Esophagus (tissue), 2 donors: ENCODE measurements around the gene TGFA. TPM values are rescaled to one million over a fixed set of nuclear protein-coding genes. Genes with fewer than 3 reads are reported as not detected.

Experiments
- H3K27ac ChIP-seq, 2 donors: one replicate each; pipeline ENCODE4 v1.5.1; 2013; ENCODE audit warnings: low read depth in 2 of 2, mild to moderate bottlenecking in 2 of 2, inconsistent platforms in 1 of 2, low read length in 1 of 2, moderate library complexity in 1 of 2
- H3K27me3 ChIP-seq, 2 donors: one replicate each; pipeline ENCODE4 v1.6.1; 2013; ENCODE audit warnings: low read length in 2 of 2, control low read depth in 1 of 2, mild to moderate bottlenecking in 1 of 2; ENCODE audit not compliant: insufficient read depth in 2 of 2, control insufficient read depth in 1 of 2
- H3K36me3 ChIP-seq, 2 donors: one replicate each; pipeline ENCODE4 v1.6.1; 2013; ENCODE audit warnings: low read length in 1 of 2; ENCODE audit not compliant: control insufficient read depth in 2 of 2, insufficient read depth in 2 of 2
- H3K4me1 ChIP-seq, 2 donors: one replicate each; pipeline ENCODE4 v1.6.1; 2013; ENCODE audit warnings: low read length in 1 of 2; ENCODE audit not compliant: control insufficient read depth in 2 of 2, insufficient read depth in 2 of 2
- H3K4me3 ChIP-seq, 2 donors: one replicate each; pipeline ENCODE4 v1.5.1; 2013; ENCODE audit warnings: low read length in 2 of 2, mild to moderate bottlenecking in 2 of 2, low read depth in 1 of 2, moderate library complexity in 1 of 2
- H3K9me3 ChIP-seq, 2 donors: one replicate each; pipeline ENCODE4 v1.6.1; 2013; ENCODE audit warnings: mild to moderate bottlenecking in 2 of 2, low read depth in 1 of 2, low read length in 1 of 2, moderate library complexity in 1 of 2; ENCODE audit not compliant: control insufficient read depth in 2 of 2, insufficient read depth in 1 of 2
- WGBS, 2 donors: extraction: QIAGEN DNeasy Blood & Tissue Kit; methylation state at CpG; one replicate each; pipeline ENCODE4 v1.1.7; 2013; 5-methylcytosine and 5-hydroxymethylcytosine counted together
- polyA plus RNA-seq, 2 donors: library from polyadenylated mRNA; stranded (reverse); fragments of 200-250 nt; gene quantifications; one replicate each; pipeline ENCODE4 v1.2.3, GENCODE V29; 2013
- donor health status: healthy with polysubstance abuse.
- donor health status: Bipolar disorder and iron deficiency.

The TGFA gene
- polyA plus RNA-seq, 2 donors: 16.3 to 24.7 TPM

DNA sequence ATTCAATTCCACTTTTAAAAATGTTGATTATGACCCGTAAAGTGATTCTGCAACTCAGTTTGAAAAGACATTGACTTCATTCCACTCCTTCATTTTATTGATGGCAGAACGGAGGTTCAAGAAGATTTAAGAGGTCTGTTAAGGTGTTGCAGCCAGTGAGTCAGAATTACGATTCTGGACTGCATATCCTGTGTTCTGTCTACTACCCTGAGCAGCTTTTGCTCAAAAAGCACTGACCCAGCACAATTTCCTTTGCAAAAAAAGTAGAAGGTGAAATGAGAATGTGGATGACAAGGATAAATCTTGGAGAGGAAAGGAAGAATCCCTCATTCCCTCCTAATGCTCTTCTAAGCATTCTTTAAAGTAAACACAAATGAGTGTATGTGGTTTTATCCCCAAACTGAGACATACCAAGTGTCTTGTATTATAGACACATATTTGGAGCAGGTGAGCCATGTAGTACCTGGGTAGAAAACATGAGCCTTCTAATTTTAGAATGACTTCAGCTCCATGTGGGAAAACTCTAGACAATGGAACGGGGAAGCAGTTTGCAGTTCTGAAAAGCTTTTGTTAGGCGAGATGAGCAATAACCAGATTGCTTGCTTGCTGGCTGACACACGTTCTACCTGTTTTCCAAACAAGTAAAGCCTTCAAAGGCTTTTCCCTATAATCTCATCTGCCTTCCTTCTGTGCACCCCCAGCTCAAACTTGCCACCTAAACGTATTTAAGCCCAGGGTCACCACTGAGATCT is 44.7 kb downstream of the TGFA start:
- 51 to 53% methylated on average over 7 of the region's 7 CpGs for WGBS, 2 donors
- peaks cover 0 to 8% of the 10 kb centered on the region in 2 donors for H3K36me3 ChIP-seq
- H3K27ac ChIP-seq: peak overlapping the region; percentile 74 to 94
- H3K27me3 ChIP-seq: no peaks in the 10 kb centered on the region
- H3K9me3 ChIP-seq: no peaks in the 10 kb centered on the region
- peaks cover 0 to 3% of the 10 kb centered on the region in 2 donors for H3K4me1 ChIP-seq
- no peak overlapping the region for H3K4me3 ChIP-seq

DNA sequence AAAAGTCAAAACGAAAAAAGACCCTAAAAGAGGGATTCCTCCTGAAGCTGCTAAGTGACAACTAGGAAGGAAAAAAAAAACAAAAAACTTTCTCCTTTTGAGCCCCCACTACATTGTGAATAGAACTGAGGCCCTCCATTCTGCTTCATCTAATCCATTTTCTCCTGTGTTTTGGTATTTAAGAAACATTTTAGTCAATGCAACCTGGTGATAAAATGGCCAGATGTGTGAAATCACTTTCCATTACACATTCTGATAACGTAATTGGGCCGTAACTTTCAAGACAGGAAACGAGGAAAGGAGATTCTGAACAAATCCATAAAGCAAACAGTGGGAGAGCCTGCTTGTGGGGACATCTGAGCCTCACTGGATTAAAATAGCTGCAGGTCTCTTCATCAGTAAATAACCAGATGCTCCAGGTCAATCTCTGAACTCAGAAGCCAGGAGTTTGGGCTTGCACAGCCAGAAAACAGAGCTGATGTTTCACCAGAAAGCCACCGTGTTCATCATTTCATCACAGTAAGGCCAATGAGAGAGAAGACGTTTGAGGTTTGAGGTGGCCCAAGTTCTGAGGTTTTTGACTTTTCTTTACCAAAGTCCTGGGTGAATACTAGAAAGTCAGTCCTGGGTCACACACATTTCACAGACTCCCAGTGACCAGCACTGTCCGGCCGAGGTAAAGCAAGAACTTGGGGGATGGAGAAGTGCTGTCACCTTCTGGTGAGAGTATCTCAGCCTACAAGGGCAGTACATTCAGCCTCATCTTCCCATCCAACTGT is 47.8 kb downstream of the TGFA start:
- H3K27me3 ChIP-seq: no peaks in the 10 kb centered on the region
- 75 to 79% methylated on average over 8 of the region's 8 CpGs for WGBS, 2 donors
- no peaks in the 10 kb centered on the region for H3K9me3 ChIP-seq
- H3K27ac ChIP-seq: no peak overlapping the region
- no peak overlapping the region for H3K4me3 ChIP-seq
- H3K36me3 ChIP-seq: peaks cover 0 to 3% of the 10 kb centered on the region in 2 donors
- H3K4me1 ChIP-seq: peaks cover 0 to 7% of the 10 kb centered on the region in 2 donors

DNA sequence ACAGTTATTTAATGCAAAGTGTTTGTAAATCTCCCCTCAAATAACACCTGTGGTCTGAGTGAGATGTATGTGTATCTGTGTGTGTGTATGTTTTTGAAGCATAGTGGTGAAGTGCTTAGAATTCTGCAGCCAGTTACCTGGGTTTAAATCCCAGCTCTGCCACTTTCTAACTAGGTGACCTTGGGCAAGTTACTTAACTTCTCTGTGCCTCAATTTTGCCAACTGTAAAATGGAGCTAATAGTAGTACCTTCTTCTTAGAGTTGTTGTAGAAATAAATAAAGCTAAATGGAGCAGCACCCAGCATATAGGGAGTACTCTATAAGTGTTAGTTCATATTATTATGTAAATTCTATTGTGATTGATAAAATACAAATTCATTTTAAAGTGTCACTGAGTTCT is 48.9 kb downstream of the TGFA start:
- no peaks in the 10 kb centered on the region for H3K9me3 ChIP-seq
- H3K4me1 ChIP-seq: peaks cover 0 to 7% of the 10 kb centered on the region in 2 donors
- H3K27ac ChIP-seq: no peak overlapping the region
- H3K36me3 ChIP-seq: peaks cover 0 to 3% of the 10 kb centered on the region in 2 donors
- H3K27me3 ChIP-seq: no peaks in the 10 kb centered on the region
- no peak overlapping the region for H3K4me3 ChIP-seq

DNA sequence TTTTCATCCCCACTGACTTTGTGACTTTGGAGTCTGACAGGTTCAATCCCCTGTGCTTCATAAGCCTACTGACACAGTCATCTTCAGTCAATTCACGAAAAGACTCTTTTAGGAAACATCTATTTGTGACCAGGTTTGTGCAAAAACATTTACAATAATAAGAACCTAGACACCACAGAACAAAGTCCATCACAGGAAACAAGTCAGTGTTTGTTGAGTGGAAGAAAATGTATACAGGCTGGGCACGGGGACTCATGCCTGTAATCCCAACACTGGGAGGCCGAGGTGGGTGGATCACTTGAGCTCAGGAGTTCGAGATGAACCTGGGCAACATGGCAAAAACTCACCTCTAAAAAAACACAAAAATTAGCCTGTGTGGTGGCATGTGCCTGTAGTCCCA is 49.7 kb downstream of the TGFA start:
- no peak overlapping the region for H3K4me3 ChIP-seq
- no peaks in the 10 kb centered on the region for H3K9me3 ChIP-seq
- peaks cover 0 to 5% of the 10 kb centered on the region in 2 donors for H3K36me3 ChIP-seq
- H3K4me1 ChIP-seq: peaks cover 0 to 7% of the 10 kb centered on the region in 2 donors
- 84 to 86% methylated on average over 4 of the region's 4 CpGs for WGBS, 2 donors
- no peaks in the 10 kb centered on the region for H3K27me3 ChIP-seq
- no peak overlapping the region for H3K27ac ChIP-seq

DNA sequence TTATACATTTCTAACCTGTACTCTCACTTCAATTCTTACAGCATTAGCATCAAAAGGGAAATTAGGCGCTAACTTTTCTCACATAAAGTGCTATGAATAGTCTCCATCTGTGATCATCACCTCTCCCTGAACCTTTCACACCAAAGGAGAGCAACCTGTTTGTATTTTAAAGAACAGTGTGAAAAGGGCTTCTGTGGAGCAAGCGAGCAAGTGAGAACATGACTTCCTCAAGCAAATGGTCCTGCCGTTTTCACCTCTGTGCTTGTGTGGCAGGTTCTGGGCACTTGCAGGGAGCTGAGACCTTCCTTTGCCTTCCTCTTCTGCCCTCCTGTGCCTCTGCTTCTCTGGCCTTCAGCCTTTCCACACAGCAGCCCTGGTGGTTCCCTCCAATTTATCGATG is 51.9 kb downstream of the TGFA start:
- 53 to 61% methylated on average over 4 of the region's 4 CpGs for WGBS, 2 donors
- peak overlapping the region; percentile 52 to 64 for H3K27ac ChIP-seq

DNA sequence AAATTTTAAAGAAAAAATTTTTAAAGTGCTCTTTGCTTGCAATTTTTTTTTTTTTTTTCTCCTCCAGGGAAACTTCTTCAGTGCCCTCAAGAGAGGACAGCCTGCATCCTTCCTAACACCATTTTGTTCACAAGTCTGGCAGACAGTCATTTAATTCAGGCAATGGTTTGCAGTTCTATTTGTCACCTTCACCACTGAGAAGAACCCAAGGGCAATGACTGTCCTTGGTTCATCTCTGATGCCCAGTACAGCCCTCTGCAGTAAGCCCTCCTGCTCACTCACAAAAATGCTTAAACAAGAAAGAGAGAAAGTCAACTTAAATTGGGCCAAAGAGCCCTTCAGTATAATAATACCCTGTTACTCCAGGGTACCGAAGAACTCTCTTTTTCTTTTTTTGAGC is 52.4 kb downstream of the TGFA start:
- no peaks in the 10 kb centered on the region for H3K9me3 ChIP-seq
- H3K27me3 ChIP-seq: no peaks in the 10 kb centered on the region
- 96% methylated on average over 1 of the region's 1 CpG for WGBS, 2 donors
- H3K4me1 ChIP-seq: peaks cover 0 to 4% of the 10 kb centered on the region in 2 donors
- H3K4me3 ChIP-seq: no peak overlapping the region
- peaks cover 0 to 5% of the 10 kb centered on the region in 2 donors for H3K36me3 ChIP-seq
- H3K27ac ChIP-seq: no peak overlapping the region

More for the DNA sequence above, 51.9 kb downstream of the TGFA start:
- H3K9me3 ChIP-seq: no peaks in the 10 kb centered on the region
- H3K27me3 ChIP-seq: no peaks in the 10 kb centered on the region
- peaks cover 0 to 4% of the 10 kb centered on the region in 2 donors for H3K4me1 ChIP-seq
- no peak overlapping the region for H3K4me3 ChIP-seq
- H3K36me3 ChIP-seq: peaks cover 0 to 5% of the 10 kb centered on the region in 2 donors

DNA sequence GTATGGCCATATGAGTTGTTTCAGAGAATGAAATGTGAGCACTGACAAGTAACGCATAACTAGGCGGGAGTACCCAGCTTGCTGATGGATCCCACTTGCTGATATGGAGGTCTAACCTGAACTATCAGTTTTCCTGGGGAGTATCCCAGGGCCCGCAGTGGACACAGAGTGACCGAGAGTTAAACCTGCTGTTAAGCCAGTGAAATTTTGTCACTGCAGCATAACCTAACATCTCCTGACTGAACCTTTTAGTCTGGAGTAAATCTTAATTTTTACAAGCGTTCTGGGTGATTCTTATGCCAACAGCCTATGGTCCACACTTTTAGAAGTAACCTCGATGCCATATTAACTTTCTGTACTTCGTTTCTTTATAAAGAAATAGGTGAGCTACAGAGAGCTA is 54.4 kb downstream of the TGFA start:
- Histone ChIP-seq H3K27ac (no peak overlapping the region), H3K9me3 (no peaks in the 10 kb centered on the region), H3K36me3 (peaks cover 0 to 5% of the 10 kb centered on the region in 2 donors), H3K4me3 (no peak overlapping the region), H3K4me1 (peaks cover 0 to 4% of the 10 kb centered on the region in 2 donors), H3K27me3 (no peaks in the 10 kb centered on the region)
- 94% methylated on average over 7 of the region's 7 CpGs for WGBS, 2 donors

DNA sequence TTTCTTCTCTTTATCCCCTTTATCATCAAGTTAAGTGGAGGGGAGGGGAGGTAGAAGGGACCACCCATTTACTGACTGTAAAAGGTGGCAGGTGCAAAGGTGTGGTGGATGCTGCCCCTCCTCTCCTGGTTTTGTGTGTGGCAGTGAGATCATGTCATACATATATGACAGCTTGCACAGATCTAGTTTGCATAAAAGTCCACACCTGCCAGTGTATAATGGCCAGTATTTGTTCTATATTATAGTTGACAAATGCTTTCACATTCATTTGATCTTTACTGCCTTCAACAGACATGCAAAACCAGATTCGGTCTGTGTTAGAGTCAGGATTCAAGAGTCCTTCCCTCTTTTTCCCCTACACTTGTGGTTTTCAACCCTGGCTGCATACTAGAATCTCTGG is 55.1 kb downstream of the TGFA start:
- peaks cover 0 to 4% of the 10 kb centered on the region in 2 donors for H3K4me1 ChIP-seq
- 87 to 88% methylated on average over 1 of the region's 1 CpG for WGBS, 2 donors
- no peaks in the 10 kb centered on the region for H3K9me3 ChIP-seq
- H3K36me3 ChIP-seq: peaks cover 0 to 5% of the 10 kb centered on the region in 2 donors
- no peaks in the 10 kb centered on the region for H3K27me3 ChIP-seq
- H3K27ac ChIP-seq: no peak overlapping the region
- no peak overlapping the region for H3K4me3 ChIP-seq

DNA sequence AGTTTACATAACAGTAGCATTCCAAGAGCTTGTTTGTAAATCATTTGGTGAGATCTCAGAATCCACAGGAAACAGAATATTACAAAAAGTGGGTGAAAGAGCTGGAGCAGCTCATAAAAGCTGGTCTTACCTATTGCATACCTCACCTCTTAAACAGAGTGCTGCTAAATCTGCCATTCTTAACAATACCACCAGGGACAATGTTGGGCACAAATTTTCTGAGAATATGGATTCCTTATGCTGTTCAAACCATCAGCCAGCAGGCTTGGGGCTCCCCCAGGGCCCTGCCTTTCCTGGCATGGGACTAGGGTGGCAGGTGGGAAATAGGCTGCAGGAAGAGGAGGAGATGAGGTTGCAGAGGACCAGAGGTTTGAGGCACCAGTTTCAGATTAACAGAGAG is 55.6 kb downstream of the TGFA start:
- Histone ChIP-seq H3K4me1 (peaks cover 0 to 4% of the 10 kb centered on the region in 2 donors), H3K4me3 (no peak overlapping the region), H3K27ac (peak overlapping the region in 1 of 2 donors; percentile 3)

More for the DNA sequence above, 55.6 kb downstream of the TGFA start:
- no peaks in the 10 kb centered on the region for H3K9me3 ChIP-seq
- no peaks in the 10 kb centered on the region for H3K27me3 ChIP-seq
- peaks cover 0 to 6% of the 10 kb centered on the region in 2 donors for H3K36me3 ChIP-seq
